Fibroblast of skin of right quadriceps (primary cell): ENCODE measurements around the gene CYLD.

Experiments
- DNase-seq: peaks from one replicate; pipeline ENCODE4 v3.0.0-alpha.2; 2013

CYLD gene

GRCh38 chr16:50822671-50823070 lies 80.8 kb downstream of the CYLD start:
- DNase-seq = no peak

DNA sequence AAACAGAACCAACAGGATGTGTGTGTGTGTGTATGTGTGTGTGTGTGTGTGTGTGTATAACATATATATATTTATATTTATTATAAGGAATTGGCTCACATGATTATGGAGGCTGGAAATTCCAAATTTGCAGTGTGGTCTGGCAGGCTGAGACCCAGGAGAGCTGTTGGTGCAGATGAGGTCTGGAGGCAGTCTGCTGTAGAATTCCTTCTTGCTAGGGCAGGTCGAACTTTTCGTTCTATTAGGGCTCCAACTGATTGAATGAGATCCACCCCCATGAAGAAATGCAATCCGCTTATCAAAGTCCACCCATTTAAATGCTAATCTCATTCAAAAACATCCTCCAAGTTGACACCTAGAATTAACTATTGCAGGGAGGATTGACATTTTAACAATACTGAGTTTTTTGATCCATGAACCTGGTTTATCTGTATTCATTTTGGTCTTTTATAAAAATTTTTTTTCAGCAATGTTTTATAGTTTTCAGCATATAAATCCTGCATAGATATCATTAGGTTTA lies 85.0 kb downstream of the CYLD start:
- DNase-seq = no peak

DNA sequence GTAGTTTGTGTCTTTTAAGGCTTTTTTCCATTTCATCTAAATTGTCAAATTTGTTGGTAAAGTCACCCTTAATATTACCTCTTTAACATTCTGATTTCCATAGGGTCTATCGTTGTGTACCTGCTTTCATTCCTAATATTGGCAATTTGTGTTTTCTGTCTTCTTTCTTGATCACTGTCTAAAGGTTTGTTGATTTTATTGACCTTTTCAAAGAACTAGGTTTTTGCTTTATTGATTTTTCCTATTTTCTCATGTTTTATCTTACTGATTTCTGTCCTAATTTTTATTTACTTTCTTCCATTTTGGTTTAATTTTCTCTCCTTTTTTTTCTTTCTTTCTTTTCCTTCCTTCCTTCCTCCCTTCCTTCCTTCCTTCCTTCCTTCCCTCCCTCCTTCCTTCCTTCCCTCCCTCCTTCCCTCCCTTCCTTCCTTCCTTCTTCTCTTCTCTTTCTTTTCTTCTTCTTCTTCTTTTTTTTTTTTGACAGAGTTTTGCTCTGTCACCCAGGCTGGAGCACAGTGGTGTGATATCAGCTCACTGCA lies 86.3 kb downstream of the CYLD start:
- DNase-seq = no peak

- DNase-seq = no peak
These were observed 88.8 kb downstream of the CYLD start for GRCh38 chr16:50830698-50831097.

DNA sequence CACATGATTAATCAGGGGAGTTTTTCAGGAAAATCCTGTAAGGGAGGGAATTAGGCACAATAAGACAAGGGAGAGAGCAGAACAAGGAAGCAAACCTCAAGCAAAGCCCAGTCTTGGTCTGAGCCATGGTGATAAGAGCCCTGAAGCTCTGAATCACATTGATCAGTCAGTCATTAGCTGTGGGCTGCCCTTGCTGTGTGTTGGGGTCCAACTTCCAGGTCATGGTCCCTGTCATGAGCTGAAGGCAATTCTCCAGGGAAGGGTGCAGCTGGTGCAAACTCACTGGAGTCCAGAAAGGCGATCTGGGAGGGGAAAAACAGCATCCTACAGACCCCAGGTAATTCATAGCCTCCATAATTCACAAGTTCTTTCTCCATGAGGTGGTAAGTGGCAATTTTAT lies 89.9 kb downstream of the CYLD start:
- DNase-seq = no peak

GRCh38 chr16:50833929-50834328 lies 92.0 kb downstream of the CYLD start:
- DNase-seq = no peak

DNA sequence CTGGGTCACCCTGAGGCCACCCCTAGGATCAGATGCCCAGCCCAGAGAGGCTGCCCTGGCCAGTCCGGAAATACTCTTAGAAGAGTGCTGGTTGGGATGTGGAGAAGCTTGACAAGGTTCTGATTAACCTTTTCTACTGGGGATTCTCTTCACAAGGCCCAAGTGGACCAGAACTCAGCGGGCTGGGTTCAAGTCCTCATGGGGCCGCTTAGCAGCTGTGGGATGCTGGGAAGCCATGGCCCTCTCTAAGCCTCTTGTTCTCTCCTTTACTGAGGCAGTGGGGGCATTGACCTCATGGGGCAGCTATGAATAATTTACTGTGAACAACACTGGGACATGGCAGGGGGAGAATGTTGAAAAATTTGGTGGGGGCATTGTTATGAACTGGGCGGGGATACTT lies 92.8 kb downstream of the CYLD start:
- no peak for DNase-seq

DNA sequence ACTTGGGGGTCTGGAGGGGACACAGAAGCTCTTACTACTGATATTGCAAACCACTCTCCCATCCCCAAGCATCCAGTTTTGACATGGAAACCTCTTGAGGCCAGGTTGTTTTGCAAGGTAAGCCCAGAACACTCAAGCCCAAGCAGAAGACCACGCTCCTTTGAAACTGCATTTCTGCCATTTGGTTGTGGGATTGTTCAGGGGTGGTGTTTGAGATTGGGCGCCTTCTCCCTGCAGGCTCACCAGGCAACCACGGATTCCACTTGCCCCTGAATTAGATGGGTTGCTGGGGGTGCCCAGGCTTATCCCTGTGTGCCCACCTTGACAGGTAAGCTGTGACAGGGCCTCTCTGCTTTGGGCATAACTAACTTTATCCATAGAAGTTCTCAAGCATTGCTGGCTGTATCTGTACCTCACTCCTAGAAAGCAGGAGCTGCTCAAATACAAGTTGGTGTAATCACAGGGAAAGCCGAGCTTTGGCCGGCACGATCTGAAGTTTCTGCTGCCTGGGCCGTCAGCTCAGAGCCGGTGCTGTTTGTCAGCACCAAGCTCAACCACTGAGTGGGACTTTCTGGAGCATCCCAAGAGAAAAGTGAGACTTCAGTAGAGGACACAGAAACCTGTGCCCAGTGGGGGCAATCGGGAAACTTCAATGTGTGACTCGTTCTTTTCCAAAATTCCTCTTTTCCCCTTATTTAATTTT lies 93.6 kb downstream of the CYLD start:
- DNase-seq = no peak

- DNase-seq = no peak
These were observed 94.3 kb downstream of the CYLD start for GRCh38 chr16:50836121-50836621.

DNA sequence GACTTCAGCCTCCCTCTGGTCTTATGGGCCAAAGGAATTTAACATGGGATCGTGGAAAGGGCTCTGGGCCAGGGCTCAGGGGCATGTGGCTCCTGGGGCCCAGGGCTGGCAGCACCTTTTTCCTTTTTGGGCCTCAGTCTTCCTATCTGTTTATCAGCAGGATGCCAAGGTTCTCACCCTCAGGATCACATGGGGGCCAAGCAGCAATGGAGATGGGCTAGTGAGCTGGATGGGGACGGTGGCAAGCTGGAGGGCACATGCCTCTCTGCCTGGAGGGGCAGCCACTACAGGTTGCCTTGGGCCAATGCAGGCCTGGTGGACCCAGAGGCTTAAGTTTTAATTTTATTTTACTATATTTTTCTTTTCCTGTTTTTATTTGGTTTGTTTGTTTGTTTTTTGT lies 95.4 kb downstream of the CYLD start:
- DNase-seq = no peak

DNA sequence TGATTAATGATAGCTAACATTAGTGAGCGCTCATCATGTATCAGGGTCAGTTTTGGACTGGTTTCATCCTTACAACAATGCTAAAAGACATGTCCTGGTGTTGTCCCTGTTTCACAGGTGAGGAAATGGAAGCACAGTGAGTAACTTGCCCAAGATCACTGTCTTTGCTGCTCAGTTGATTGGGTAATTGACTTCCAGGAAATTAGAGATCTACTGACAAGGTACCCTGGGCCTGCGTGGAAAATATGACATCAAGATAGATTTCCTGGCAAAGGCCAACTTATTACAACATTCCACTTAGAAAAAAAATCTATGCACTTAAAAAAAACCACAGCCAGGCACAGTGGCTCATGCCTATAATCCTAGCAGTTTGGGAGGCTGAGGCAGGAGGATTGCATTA lies 96.3 kb downstream of the CYLD start:
- DNase-seq = no peak

- DNase-seq = no peak
These were observed 97.0 kb downstream of the CYLD start for GRCh38 chr16:50838885-50839284.

- DNase-seq = no peak
These were observed 97.5 kb downstream of the CYLD start for GRCh38 chr16:50839356-50839755.

DNA sequence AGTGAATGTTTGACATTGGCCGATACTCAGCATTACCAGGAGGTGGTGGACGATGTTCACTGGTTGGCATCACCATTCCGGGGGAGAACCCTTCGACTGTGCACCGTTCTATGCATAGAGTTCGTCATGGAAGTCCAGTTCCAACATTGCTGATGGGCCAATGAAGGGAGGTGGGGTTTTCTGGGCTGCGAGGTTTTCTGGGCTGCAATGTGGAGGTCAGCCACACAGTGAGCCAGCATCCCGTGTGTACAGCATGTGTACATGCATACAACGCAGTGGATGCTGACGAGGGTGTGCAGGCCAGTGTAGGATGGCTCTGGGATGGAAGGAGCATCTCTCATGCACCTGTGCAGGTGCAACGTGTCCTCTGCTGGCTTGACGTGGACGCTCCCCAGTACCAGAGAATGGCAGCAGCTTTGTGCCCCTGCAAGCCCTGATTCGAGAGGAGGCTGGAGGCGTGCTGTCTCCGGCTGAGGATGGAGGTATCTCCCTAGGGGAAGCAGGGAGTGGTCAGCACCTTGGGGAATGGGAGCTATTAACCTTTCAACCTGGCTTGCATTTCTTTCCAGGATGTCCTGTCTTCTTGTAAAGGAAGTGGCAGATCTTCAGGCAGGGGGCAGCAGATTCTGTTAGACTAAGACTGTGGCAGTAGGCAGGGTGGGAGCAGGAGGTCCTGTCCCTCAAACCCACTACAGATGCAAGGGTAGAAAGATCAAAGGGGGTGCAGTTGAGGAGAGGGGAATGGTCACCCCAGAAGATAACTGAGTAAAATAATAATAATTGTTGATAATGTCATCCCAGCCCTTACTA lies 98.2 kb downstream of the CYLD start:
- no peak for DNase-seq

- DNase-seq = no peak
These were observed 99.4 kb downstream of the CYLD start for GRCh38 chr16:50841081-50841886.

DNA sequence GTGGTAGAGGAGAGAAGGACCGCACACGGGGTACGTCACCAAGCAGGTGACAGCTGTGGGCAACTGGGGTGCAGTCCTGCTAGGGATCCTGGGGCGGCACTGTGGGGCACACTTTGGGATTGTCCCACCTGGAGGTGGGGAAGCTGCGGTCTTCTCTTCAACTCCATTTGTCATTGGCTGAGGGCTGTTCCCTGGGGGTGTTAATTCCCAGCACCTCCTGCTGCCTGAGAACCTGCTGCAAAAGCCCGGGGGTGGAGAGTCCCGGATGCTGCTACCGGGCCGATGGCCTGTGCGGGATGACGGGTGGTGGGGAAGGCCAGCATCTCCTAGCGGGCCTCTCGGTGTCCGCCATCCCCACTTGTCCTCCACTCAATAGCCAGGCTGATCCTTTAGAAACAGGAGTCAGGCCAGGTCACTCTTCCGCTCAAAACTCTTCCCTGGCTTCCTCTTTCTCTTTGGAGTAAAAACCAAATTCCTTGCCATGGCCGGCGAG lies 100.2 kb downstream of the CYLD start:
- DNase-seq = no peak

- no peak for DNase-seq
These were observed 100.7 kb downstream of the CYLD start for GRCh38 chr16:50842589-50842988.

- no peak for DNase-seq
These were observed 103.0 kb downstream of the CYLD start for GRCh38 chr16:50844840-50845239.

GRCh38 chr16:50845296-50845695 lies 103.4 kb downstream of the CYLD start:
- no peak for DNase-seq

- no peak for DNase-seq
These were observed 104.6 kb downstream of the CYLD start for GRCh38 chr16:50846511-50846910.

DNA sequence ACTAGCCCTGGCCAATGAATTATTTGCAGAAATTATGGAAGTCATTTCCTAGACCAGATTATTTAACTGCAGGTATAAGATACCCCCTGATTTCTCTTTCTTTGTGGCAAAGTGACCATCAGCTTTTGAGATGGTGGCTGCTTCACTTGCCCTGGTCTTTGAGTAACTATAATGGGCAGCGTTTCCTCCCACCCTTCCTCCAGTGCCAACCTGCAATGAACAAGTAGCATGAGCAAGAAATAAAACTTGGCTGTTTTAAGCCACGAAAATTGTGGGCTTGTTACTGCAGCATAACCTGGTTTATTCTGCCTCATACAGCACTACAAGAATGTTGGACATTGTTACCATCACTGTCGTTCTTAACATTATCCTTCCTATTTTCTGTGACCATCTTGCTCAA lies 105.3 kb downstream of the CYLD start:
- DNase-seq = no peak

- DNase-seq = no peak
These were observed 107.0 kb downstream of the CYLD start for GRCh38 chr16:50848755-50849514.
